HG03378 (cell line): ENCODE measurements around the gene SST.

Experiments
- ATAC-seq: cut with Tn5 transposase; IDR thresholded peaks from one replicate; pipeline ENCODE4 v1.9.1; 2021; ENCODE audit warnings: mild to moderate bottlenecking, moderate library complexity; ENCODE audit not compliant: unreplicated experiment

SST gene

DNA sequence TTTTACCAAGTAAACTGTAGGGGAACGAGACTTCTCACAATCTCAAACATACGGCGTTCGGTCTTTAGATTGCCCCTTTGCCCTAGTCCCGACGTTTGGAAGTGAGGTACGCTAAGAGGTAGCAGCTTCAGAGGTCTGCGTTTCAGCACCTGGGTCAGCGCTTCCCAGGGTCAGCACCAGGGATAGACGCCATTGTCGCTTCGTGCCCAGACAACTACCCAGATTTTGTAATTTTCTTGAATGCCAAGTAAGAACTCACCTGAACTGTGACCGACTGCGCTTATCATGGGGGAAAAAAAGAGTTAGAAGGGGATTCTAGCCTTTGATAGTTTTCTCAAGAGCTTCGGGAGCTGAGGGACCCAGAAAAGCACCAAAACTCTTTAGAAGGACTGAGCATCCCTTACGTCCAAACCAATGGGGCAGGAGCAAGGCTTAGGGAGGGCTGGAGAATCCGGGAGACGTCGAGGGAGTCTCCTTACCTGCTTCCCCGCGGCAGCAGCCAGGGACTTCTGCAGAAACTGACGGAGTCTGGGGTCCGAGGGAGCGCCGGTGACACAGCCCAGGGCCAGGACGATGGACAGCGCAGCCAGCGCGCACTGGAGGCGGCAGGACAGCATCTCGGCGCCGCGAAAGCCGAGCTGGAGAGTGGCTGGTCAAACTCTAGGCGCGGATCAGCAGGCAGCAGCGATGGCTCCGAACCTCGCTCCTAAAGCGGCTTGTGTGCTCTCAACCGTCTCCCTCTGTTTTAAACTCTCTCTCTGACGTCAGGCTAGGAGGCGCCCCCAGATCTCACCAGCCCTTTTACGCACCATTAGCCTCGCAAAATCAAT is at the start of gene SST:
SST (minus strand) TSS at position 720 of the 830 bp plus-strand sequence; CDS start at position 617, 103 bp downstream.
- no peak for ATAC-seq

DNA sequence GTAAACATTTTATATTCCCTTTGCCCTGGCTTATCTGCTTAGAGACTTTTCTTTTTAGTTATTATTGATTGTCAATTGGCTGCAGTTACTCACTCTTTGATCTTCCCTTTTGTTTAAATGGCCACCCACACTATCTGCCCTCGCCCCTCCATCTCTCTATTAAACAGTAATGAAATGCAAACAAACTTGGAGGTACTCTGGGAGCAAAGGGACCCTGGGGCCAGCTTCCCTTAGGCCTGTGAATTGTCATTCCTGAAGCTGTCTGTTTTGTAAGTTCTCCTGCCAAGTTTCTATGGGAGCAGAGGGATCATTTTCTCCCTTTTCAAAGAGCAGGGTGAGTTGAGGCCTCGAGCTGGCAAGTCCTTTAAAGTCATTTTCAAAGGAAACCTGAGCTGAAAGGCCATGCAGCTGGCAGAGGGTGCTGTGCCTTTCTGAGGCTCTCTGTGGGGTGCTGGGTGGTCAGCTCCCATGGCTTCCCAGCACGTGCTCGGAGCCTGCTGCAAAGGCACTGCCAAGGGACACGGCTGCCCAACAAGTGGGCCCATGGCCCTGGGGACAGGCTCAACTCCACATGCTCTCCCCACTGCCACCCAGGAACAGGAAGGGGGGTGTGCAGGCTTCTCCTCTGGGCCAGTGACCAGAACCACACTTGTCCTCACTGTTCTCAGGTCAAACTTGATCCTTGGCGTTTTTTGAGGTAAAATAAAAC is 49.6 kb upstream of the SST start:
- ATAC-seq: no peak

DNA sequence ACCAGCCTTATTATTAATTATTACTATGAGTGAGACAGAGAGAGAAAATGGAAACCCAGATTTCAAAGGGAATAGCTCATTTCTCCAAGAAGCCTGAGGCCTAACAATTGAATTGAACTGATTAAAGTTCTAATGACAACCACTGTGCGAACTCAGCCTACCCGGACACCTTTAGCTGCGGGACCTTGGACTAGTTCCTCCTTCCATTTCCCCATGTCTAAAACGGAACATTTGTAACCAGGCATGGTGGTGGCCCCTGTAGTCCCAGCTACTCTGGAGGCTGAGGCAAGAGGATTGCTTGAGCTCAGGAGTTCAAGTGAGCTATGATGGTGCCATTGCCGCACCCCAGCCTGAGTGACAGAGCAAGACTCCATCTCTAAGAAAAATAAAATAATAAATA is 48.6 kb upstream of the SST start:
- ATAC-seq: no peak

DNA sequence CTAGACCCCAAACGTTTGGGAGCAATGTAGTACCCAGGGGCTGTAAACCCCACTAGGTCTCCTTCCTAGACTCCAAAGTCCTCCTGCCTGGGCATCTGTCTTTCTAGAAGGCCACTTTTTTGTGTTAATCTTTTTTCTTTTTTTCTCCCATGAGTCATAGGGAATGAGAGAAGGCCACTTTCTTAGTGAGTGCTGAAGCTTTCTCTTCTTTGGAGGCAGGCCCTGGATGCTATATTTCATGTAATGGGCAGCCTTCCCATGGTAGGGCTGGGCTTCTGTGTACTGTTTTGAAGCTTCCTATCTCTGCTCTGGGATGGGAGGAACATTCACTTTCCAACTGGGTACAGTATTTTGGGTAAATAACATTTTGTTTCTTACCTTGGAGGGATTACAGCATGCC is 47.4 kb upstream of the SST start:
- ATAC-seq: no peak

DNA sequence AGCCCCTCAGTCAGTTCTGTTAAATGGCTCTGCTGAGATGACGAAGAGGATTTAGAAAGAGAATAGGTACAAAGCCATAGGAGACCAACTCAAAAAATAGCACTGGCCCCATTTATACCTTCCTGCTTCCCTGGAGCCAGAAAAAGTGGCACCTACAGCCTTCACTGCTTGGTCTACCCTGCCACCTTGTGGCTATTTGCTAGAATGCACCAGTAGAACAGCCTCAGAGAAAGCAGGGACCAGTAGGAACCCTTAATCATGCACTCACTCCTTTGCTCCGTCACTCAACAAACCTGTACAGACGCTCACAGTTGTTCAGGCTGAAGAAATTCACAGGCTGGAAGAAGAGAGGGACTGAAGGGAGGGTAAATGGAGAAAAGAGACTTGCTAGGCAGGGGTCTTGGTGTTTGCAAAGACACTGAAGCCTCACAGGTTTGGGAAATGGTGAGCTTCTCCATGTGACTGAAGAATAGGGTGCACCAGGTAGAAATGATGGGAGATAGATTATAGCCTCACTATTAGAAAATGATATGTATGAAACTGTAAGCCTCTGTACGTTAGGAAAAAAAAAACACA is 44.3 kb upstream of the SST start:
- peak; percentile 86 for ATAC-seq

DNA sequence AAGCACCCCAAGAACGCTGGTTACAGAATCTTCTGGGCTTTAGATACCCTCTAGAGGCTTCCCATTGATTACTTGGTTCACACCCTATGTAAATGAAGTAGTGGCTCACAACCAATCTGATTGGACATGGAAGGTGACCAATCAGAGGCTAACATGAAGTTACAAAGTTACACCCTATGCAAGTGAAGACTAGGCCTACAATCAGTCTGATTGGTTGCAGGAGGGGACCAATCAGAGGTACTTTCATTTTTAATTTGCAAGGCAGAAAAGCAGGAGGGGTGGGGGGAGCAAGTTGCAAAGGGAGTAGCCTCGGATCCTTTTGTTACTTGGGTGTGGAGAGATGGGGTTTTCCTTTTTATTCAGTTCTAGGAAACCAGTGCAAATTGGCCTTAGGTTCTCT is 43.3 kb upstream of the SST start:
- no peak for ATAC-seq

DNA sequence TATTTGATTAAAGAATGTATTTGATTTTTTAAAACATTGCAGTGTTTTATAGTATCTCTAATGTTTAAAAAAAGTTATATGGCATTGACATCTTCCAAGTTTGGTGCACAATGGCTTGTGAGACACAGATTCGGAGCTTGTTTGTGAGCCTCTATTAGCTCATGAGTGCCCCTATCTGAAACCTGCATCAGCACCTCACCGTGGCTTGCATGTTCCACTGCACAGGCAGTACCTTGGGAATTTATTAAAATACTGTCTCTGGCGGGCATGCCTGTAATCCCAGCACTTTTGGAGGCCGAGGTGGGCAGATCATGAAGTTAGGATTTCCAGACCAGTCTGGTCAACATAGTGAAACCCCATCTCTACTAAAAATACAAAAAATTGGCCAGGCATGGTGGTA is 39.0 kb upstream of the SST start:
- no peak for ATAC-seq

DNA sequence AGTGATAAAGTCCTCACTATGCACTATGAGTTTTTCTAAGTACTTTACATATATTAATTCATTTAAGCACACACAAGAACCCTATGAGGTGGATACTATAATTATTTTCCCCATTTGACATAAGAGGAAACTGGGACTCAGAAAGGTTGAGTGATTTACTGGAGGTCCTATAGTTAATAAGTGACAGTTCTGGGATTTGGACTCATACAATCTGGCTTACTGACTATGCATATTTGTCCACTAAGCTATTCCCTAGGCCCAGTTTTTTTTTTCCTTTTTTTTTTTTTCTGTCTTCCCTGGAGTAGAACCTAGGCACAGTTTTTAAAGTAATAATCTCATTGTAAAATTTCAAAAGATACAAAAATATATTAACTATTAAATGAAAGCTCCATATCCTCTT is 38.5 kb upstream of the SST start:
- no peak for ATAC-seq

DNA sequence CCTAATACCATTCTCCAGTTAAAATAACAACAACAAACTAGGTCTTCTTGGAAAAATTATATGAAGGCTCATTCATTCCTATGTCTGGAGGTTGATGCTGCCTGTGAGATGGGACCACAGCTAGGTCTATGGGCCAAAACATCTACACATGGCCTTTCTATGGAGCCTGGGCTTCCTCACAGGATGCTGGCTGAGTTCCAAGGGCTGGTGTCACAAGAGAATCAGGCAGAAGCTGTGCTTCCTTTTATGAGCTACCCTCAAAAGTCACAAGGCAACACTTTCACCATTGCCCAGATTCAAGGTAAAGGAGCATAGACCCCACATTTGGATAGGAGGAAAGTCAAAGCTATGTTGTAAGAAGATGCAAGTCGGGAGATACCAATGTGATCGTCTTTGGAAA is 36.8 kb upstream of the SST start:
- ATAC-seq: no peak

DNA sequence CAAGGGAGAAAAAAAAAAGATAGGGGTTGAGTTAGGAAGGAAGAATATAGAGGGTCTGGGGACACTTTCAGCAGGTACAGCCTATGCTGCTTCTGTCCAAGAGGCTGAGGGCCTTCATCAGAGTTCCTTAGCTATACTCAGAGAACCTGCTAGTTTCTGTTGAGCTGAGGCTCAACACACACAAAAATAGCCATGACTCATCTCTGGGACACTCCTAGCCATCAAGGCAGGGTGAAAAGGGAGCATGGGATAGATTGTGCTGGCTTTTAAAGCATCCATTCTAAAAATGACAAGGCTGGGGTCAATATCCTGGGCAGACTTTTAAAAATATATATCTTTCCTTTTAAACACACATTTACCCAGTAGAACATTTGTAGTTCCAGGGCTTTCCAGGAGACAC is 35.0 kb upstream of the SST start:
- no peak for ATAC-seq

DNA sequence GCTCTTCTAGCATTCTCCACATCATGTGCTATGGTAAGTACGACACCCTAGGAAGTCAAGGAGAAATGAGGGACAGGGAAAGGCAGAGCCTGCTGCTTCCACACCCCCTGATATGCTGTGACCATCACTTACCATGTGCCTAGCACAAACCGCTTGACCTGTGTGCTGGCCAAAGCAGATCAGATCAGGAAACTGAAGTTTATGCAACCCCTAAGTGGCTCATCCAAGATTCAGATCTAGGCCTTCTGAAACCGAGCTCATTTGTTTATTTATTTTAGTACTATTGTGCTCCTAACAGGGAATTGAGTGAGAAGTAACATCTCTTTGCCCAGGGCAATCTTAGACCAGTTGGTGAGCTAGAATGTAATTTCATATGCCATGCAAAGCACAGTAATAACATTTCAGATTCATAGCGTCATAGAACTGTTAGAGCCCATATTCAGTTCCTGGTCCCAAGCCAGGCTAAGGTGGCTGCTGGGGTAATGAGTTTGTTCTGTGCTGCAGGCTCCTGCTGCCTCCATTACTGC is 32.4 kb upstream of the SST start, which contains the start of gene RTP2:
RTP2 (minus strand) TSS at position 51 of the 527 bp plus-strand sequence. CDS start 429 bp downstream, outside the sequence.
- no peak for ATAC-seq

DNA sequence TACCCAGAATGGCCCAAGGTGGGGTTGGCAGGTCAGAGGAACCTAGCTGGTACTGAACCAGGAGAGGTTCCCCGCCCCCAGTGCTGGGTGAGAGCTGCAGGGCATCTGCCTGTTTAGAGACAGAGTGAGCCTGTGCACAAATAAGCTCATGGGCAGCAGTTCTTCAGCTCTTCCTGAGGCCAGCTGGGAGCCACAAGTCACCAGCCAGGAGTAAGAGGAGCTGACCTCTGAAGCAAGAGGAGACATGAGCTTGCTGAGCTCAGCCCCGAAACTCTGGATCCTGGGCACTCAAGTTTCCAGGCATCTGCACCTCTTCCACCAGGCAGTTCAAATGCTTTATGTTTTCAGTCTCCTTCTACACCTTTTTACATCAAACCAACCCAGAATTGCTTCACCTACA is 30.1 kb upstream of the SST start:
- no peak for ATAC-seq

DNA sequence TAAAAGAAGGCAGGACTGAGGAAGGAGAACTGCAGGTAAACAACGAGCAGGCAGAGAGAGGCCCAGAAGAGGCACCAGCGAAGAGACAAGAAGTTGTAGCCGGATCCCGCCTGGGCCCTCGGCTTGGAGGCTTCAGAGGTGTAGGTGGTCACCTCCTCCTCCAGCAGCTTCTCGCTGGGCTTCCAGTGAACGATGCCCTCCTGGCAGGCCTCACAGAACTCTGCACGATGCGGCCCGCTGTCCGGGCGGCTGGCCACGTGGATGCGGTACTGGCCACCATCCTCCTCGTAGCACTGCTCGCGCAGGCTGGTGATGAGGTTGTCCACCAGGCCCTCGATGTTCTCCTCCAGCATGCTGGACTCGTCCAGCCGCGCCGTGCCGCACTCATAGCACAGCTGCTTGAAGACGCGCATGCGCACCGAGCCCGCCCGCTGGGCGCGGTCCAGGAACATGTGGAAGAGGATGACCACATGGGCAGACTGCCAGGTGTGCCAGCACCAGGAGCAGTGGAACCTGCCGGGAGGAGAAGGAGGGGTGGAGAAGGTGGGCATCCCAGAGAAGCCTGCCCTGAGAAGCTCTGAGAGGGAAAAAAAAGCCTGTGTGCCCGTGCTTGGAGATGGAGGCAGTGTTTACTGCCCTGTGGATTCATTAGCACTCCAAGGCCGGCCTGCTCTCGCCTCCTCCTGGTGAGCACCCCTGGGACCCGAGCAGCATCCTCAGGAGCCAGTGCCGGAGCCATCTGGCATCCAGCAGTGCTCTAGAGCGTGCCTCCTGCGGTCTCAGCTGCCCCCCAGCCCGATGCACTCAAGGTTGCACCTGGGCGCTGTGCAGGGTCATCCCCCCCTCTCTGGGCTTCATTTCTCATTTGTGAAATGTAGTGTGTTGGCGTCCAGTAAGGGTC is 28.6 kb upstream of the SST start:
- no peak for ATAC-seq

DNA sequence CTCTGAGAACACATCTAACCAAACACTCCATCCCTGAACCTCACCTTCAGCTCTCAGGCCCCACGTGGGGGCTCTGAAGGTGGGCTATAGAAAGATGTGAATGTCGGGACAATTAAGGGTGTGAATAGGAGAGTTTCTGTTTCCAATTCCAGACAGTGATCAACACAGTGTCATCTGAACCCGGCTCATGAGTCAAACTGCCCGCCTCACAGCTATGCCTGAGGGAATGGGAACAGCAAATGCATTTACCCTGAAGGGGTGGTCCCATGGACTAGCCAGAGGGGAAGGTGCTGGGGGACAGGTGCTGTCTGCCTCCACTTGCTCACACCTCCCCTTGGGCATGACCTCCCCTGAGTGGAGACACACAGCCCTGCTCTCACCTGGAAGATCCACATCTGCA is 25.8 kb upstream of the SST start:
- ATAC-seq: no peak

DNA sequence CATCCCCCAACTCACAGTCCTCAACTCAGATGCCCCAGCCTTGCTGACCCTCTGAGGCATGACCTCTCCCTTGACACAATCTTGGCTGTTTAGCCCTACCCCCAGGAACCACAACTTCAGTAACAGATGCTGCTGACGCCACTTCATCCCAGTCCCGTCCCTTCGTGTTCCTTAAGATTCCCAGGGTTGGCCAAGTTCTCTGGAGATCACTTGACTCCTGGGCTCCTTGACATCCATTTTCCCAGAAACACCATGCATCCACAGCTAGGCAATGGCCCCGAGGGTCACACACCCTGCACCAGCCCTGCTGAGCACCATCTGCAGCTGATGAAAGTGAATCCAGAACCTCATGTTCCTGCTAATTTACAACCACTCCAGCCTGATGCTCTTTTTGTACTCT is 25.3 kb upstream of the SST start:
- ATAC-seq: no peak

DNA sequence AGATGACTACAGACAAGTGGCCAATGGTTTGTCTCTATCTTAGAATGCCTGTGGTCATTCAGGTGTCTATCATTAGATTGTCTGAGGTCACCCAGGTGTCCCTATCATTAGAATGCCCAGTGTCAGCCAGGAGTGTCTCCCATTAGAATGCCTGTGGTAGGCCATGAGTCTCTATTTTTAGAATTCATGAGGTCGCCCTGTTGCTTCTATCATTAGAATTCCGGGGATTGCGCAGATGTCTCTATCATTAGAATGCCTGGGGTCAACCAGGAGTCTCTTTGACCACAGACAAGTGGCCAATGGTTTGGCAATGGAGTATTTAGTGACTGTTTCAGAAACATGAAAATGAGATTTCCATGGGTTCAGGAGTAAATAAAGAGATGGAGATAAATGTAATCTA is 24.6 kb upstream of the SST start:
- no peak for ATAC-seq

DNA sequence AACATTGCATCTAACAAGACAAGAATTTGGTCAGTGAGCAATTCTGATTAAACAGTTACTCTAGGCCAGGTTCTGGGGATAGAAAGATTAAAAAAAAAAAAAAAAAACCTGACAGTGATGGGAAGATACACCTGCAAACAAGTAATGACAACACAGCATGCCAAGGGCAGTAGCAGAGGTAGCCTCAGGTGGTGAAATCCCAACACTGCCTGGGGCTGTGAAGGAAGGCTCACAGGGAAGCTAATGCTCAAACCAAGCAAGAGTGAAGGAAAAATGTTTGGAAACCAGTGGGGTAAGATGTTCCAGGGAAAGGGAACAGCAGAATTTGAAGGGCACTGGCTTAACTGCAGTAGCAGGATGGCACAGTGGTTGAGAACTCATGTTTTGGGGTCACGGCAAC is 23.2 kb upstream of the SST start:
- ATAC-seq: no peak

DNA sequence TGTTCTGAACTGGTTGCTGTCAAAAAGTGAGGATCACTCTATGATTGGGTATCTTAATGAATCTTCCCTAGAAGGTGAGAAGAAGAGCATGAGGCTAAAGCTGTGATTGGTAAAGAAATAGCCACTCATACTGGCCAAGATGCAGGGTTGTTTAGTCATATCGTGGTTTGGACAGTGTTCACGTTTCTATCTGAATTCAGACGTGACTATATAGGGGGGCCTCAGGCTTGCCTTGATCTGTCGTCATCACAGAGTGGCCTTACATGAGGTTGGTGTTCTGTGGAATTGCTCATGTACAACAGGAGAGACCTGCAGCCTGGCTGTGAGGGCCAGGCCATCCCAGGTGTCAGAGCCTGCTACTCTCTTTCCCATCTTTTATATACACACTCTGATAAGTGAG is 19.8 kb upstream of the SST start:
- ATAC-seq: no peak

DNA sequence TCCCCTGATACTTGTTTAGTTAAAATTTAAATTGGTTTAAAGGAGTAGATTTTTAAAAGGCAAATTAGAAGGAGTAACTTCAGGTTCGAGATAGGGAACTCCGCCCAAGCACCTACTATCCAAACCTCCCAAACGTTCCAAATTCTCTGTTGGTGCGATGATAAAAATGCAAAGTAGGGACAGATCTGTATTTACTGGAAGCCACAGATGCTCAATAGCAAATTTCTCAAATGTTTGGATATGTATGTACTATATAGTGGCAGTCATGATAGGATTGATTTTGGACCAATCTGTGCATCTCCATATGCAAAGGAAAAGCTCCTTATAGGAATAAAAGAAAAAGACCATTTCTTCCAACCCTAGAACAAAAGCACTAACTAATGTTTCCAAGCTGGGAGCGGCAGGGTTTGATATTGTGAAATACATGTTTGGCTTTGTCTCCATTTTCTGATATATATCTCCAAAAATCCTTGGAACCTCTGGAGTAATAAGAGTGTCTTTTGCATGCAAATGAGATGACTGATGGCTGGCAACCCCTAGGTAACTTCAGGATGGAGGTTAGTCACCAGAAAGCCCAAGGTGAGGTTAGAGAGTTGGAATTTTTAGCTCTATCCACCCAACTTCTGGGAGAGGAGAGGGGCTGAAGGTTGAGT is 16.6 kb upstream of the SST start:
- ATAC-seq: no peak

DNA sequence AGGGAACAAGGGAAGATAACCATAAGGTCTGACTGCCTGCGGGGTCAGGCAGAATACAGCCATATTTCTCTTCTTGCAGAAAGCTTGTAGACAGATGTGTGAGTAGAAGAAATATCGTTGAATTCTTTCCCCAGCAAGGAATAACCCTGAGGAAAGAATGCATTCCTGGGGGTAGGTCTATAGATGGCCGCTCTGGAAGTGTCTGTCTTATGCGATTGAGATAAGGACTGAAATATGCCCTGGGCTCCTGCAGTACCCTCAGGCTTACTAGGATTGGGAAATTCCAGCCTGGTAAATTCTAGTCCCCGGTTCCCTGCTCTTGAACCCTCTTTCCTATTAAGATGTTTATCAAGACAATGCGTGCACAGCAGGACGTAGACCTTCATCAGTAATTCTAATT is 15.8 kb upstream of the SST start:
- ATAC-seq: no peak
